Measurements from ENCODE around the gene FAM171A1.
"Not testable (repeated sequence)": the region's sequence is repeated elsewhere in the genome, so short reads cannot be mapped to it uniquely, and the experiment has no call there.

DNA sequence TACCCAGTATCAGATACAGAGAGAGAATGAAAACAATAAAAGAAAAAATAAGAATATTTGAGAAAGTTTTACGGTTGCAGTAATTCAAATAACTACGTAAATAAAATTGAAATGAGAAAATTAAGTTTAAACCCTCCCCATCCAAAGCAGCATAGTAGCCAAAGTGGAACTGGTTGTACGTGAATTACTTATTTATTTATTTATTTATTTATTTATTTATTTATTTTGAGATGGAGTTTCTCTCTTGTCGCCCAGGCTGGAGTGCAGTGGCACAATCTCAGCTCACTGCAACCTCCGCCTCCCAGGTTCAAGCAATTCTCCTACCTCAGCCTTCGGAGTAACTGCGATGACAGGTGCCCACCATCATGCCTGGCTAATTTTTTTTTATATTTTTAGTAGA lies 17.1 kb upstream of the FAM171A1 start:
- TF ChIP-seq, protein P1, sequence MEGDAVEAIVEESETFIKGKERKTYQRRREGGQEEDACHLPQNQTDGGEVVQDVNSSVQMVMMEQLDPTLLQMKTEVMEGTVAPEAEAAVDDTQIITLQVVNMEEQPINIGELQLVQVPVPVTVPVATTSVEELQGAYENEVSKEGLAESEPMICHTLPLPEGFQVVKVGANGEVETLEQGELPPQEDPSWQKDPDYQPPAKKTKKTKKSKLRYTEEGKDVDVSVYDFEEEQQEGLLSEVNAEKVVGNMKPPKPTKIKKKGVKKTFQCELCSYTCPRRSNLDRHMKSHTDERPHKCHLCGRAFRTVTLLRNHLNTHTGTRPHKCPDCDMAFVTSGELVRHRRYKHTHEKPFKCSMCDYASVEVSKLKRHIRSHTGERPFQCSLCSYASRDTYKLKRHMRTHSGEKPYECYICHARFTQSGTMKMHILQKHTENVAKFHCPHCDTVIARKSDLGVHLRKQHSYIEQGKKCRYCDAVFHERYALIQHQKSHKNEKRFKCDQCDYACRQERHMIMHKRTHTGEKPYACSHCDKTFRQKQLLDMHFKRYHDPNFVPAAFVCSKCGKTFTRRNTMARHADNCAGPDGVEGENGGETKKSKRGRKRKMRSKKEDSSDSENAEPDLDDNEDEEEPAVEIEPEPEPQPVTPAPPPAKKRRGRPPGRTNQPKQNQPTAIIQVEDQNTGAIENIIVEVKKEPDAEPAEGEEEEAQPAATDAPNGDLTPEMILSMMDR (IDR thresholded peaks at IDR 0.05; ENCODE audit: low read length), result not testable (repeated sequence)
- not testable (repeated sequence) for TF ChIP-seq EZH2 (IDR thresholded peaks at IDR 0.05; ENCODE audit: borderline replicate concordance, low read length)

Data from OCI-LY1 (cell line).